Epithelial cell of proximal tubule (primary cell): ENCODE results near the gene CACNA1H. TPM values are rescaled to one million over a fixed set of nuclear protein-coding genes. Genes with fewer than 3 reads are reported as not detected.

ENCODE experiments used
- DNase-seq: peaks from one replicate; pipeline ENCODE4 v3.0.0-alpha.2; 2011; ENCODE audit warnings: low read depth
- H3K4me3 ChIP-seq: 2 replicates; pipeline ENCODE4 v1.5.1; 2011; ENCODE audit warnings: low read depth, mild to moderate bottlenecking, low read length
- total RNA-seq: library from RNA; depleted of rRNA; stranded (reverse); fragments of >200 nt; gene quantifications from 2 replicates; pipeline ENCODE4 v1.2.3, GENCODE V29; 2015
- TF ChIP-seq, protein P1 (sequence below): conservative IDR thresholded peaks from 2 replicates; pipeline ENCODE4 v1.5.1; 2012; ENCODE audit warnings: low read depth, mild to moderate bottlenecking, low read length

CACNA1H gene
- total RNA-seq, 1 donor from 2014 or later, result 0.29 TPM

- no peak for DNase-seq
- TF ChIP-seq, protein P1, sequence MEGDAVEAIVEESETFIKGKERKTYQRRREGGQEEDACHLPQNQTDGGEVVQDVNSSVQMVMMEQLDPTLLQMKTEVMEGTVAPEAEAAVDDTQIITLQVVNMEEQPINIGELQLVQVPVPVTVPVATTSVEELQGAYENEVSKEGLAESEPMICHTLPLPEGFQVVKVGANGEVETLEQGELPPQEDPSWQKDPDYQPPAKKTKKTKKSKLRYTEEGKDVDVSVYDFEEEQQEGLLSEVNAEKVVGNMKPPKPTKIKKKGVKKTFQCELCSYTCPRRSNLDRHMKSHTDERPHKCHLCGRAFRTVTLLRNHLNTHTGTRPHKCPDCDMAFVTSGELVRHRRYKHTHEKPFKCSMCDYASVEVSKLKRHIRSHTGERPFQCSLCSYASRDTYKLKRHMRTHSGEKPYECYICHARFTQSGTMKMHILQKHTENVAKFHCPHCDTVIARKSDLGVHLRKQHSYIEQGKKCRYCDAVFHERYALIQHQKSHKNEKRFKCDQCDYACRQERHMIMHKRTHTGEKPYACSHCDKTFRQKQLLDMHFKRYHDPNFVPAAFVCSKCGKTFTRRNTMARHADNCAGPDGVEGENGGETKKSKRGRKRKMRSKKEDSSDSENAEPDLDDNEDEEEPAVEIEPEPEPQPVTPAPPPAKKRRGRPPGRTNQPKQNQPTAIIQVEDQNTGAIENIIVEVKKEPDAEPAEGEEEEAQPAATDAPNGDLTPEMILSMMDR, result no peak
- H3K4me3 ChIP-seq, result no peak overlapping the region
These were observed 8.2 kb upstream of the CACNA1H start for GRCh38 chr16:1144476-1145382.

GRCh38 chr16:1145383-1146100 lies 7.4 kb upstream of the CACNA1H start:
- TF ChIP-seq, protein P1, result no peak
- H3K4me3 ChIP-seq, result no peak overlapping the region
- DNase-seq, result no peak

GRCh38 chr16:1146409-1146808 lies 6.5 kb upstream of the CACNA1H start:
- TF ChIP-seq, protein P1, result no peak
- no peak for DNase-seq
- H3K4me3 ChIP-seq, result no peak overlapping the region

DNA sequence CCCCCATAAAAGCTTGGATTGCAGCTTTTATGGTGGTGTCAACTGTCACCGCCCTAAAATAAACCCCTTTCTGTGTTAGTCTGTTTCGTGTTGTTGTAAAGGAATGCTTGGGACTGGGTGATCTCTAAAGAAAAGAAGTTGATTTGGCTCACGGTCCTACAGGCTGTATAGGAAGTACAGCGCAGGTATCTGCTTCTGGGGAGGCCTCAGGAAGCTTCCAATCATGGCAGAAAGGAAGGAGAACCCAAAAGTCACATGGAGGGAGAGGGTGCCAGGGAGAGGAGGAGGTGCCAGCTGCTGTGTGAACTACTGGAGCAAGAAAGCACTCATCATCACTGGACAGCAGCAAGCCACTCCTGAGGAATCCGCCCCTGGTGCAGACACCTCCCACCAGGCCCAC lies 5.9 kb upstream of the CACNA1H start:
- no peak for DNase-seq
- TF ChIP-seq, protein P1, result no peak
- no peak overlapping the region for H3K4me3 ChIP-seq

GRCh38 chr16:1149101-1149636 lies 3.7 kb upstream of the CACNA1H start:
- H3K4me3 ChIP-seq, result no peak overlapping the region
- no peak for DNase-seq
- TF ChIP-seq, protein P1, result no peak

DNA sequence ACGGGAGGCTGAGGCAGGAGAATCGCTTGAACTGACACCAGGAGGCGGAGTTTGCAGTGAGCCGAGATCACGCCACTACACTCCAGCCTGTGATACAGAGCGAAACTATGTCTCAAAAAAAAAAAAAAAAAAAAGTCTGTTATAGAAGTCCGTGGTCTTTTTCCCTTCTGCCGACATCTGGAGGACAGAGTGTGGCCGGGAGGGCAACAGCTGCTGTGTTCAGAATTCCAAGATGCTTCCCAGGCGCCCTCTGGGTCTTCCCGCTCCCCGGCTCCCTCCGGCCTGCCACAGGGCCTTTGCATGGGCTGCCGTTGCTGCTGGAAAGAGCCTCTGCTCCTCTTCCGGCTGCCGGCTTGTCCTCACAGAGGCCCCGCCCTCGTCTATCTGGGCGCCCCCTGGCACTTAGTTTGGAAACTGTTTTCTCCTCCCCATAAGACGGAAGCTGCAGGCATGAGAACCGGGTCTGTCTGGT lies 2.4 kb upstream of the CACNA1H start:
- no peak for DNase-seq
- TF ChIP-seq, protein P1, result no peak
- no peak overlapping the region for H3K4me3 ChIP-seq
